GM12878 (cell line): ENCODE data around the gene PLS3. TPM values are rescaled to one million over a fixed set of nuclear protein-coding genes. Genes with fewer than 3 reads are reported as not detected.

Experiments used
- ATAC-seq: fragments of 200-7000 bp; cut with Tn5 transposase; 3 replicates; pipeline ENCODE4 v1.9.1; 2020; ENCODE audit warnings: mild to moderate bottlenecking, moderate library complexity
- BruUV-seq: library from RNA; stranded (reverse); fragments of 400-500 nt; replicated peaks from 2 replicates; lab custom pipeline; 2021; lab: Mats Ljungman, UMichigan
- CTCF ChIA-PET: fragments of 300-600 bp; sonication (Branson Sonifier 250); formaldehyde crosslinking; extraction: SDS; loops from one replicate; lab custom pipeline; 2021; ENCODE audit warnings: inconsistent platforms; lab: Yijun Ruan, JAX
- POLR2A ChIA-PET: fragments of 350-600 bp; formaldehyde crosslinking; extraction: SDS; loops from one replicate; lab custom pipeline; 2021; ENCODE audit warnings: inconsistent platforms; lab: Charles Lee
- RAD21 ChIA-PET: fragments of 300-600 bp; sonication (Branson Sonifier 250); formaldehyde crosslinking; loops from one replicate; lab custom pipeline; 2023; ENCODE audit warnings: antibody characterized with exemption; ENCODE audit not compliant: unreplicated experiment; lab: Charles Lee
- SMC1A ChIA-PET: fragments of 300-600 bp; sonication (Branson Sonifier 250); formaldehyde crosslinking; loops from one replicate; lab custom pipeline; 2023; ENCODE audit not compliant: unreplicated experiment, uncharacterized antibody; lab: Charles Lee
- DNase-seq: peaks from one replicate; pipeline ENCODE4 v3.0.0-alpha.2; 2011; ENCODE audit warnings: low read depth, low spot score
- FAIRE-seq: peaks from 3 replicates; lab custom pipeline; 2011; peaks lifted over from hg19 to GRCh38; lab: Jason Lieb, UNC
- H2AFZ ChIP-seq: 2 replicates; pipeline ENCODE4 v1.6.0; 2011; ENCODE audit warnings: low read depth, low read length, control low read depth; ENCODE audit not compliant: control insufficient read depth
- H3K27ac ChIP-seq: 2 replicates; pipeline ENCODE4 v1.5.1; 2011; ENCODE audit warnings: control low read depth; ENCODE audit not compliant: control insufficient read depth, insufficient read depth
- H3K27me3 ChIP-seq, 2 experiments: replicated peaks in 1 of 2; 2 replicates each; pipeline versions ENCODE4 v1.6.0 to v1.6.1; 2011; ENCODE audit warnings: low read length in 1 of 2; ENCODE audit not compliant: control insufficient read depth in 2 of 2, insufficient read depth in 2 of 2
- H3K36me3 ChIP-seq, 2 experiments: 2 replicates each; pipeline ENCODE4 v1.5.1; 2011; ENCODE audit warnings: low read length in 1 of 2; ENCODE audit not compliant: control insufficient read depth in 2 of 2, insufficient read depth in 2 of 2
- H3K4me1 ChIP-seq: 2 replicates; pipeline ENCODE4 v1.6.1; 2011; ENCODE audit warnings: mild to moderate bottlenecking, low read length, moderate library complexity, mixed read lengths; ENCODE audit not compliant: control insufficient read depth, insufficient read depth
- H3K4me2 ChIP-seq: 2 replicates; pipeline ENCODE4 v1.6.0; 2011; ENCODE audit warnings: control low read depth; ENCODE audit not compliant: control insufficient read depth, insufficient read depth
- H3K4me3 ChIP-seq: fragments of 200-600 bp; sonication (generic); 2 replicates; pipeline ENCODE4 v1.5.1; 2016
- H3K79me2 ChIP-seq: 2 replicates; pipeline ENCODE4 v1.6.0; 2011; ENCODE audit warnings: low read length; ENCODE audit not compliant: control insufficient read depth, insufficient read depth
- H3K9ac ChIP-seq: 2 replicates; pipeline ENCODE4 v1.8.0; 2011; ENCODE audit warnings: low read length, control low read depth, mixed read lengths; ENCODE audit not compliant: control insufficient read depth, insufficient read depth
- H3K9me3 ChIP-seq: replicated peaks from 3 replicates; pipeline ENCODE4 v1.5.1; 2011; ENCODE audit warnings: mild to moderate bottlenecking, low read length; ENCODE audit not compliant: control insufficient read depth, insufficient read depth
- H4K20me1 ChIP-seq: 2 replicates; pipeline ENCODE4 v1.6.0; 2011; ENCODE audit not compliant: control insufficient read depth, insufficient read depth
- ASH2L ChIP-seq: fragments of 300-600, 200-600 bp; sonication (generic); IDR thresholded peaks from 2 replicates; pipeline ENCODE4 v1.6.1; 2017; ENCODE audit warnings: low read depth, mild to moderate bottlenecking, borderline replicate concordance
- HCFC1 ChIP-seq: fragments of 150-350 bp; IDR thresholded peaks from 2 replicates; pipeline ENCODE4 v1.6.1; 2014; ENCODE audit warnings: low read length
- IRF4 ChIP-seq: IDR thresholded peaks from 2 replicates; pipeline ENCODE4 v1.6.1; 2011; ENCODE audit warnings: low read depth, low read length
- JUNB ChIP-seq: IDR thresholded peaks from 2 replicates; pipeline ENCODE4 v1.6.1; 2016; ENCODE audit warnings: antibody characterized with exemption, mild to moderate bottlenecking
- MTA2 ChIP-seq: fragments of 450-650 bp; IDR thresholded peaks from 2 replicates; pipeline ENCODE4 v1.6.1; 2016; ENCODE audit warnings: low read depth, mild to moderate bottlenecking, moderate library complexity
- PML ChIP-seq: IDR thresholded peaks from 2 replicates; pipeline ENCODE4 v1.6.1; 2012; ENCODE audit warnings: low read length, inconsistent platforms
- POU2F2 ChIP-seq: IDR thresholded peaks from 3 replicates; pipeline ENCODE4 v1.6.1; 2011; ENCODE audit warnings: low read depth, mild to moderate bottlenecking, low read length, borderline replicate concordance
- RB1 ChIP-seq: fragments of 450-650 bp; formaldehyde crosslinking; IDR thresholded peaks from 2 replicates; pipeline ENCODE4 v1.6.1; 2017; ENCODE audit warnings: mild to moderate bottlenecking, borderline replicate concordance
- RUNX3 ChIP-seq: IDR thresholded peaks from 2 replicates; pipeline ENCODE4 v1.6.1; 2012; ENCODE audit warnings: low read length, inconsistent platforms
- SMARCA5 ChIP-seq: fragments of 450-650 bp; IDR thresholded peaks from 2 replicates; pipeline ENCODE4 v1.6.1; 2017; ENCODE audit warnings: mild to moderate bottlenecking
- SMC3 ChIP-seq: IDR thresholded peaks from 2 replicates; pipeline ENCODE4 v1.6.1; 2011; ENCODE audit warnings: low read length, improper control_type of control experiment, borderline replicate concordance
- SP1 ChIP-seq: IDR thresholded peaks from one replicate; pipeline ENCODE4 v1.6.1; 2011; ENCODE audit warnings: low read depth, low read length
- SREBF1 ChIP-seq: IDR thresholded peaks from 2 replicates; pipeline ENCODE4 v1.6.1; 2012; ENCODE audit warnings: mild to moderate bottlenecking, low read length
- SRF ChIP-seq, 2 experiments: IDR thresholded peaks; 2 replicates each; pipeline ENCODE4 v1.6.1; 2011; ENCODE audit warnings: low read depth in 2 of 2, low read length in 2 of 2, mild to moderate bottlenecking in 1 of 2, moderate library complexity in 1 of 2
- WGBS: methylation state at CpG from one replicate; pipeline ENCODE4 v1.1.6; 2016; ENCODE audit warnings: low lambda C conversion rate; ENCODE audit not compliant: insufficient replicate concordance, insufficient coverage; ENCODE audit errors: missing lambda C conversion rate; 5-methylcytosine and 5-hydroxymethylcytosine counted together
- in situ Hi-C: fragments of 300-500 bp; cut with MboI; formaldehyde crosslinking; loops from 9 replicates; pipeline ENCODE4 v1.14.3; 2018; ENCODE audit warnings: mixed read lengths
- intact Hi-C: fragments of 100-400 bp; cut with micrococcal nuclease; formaldehyde crosslinking; loops from one replicate; pipeline ENCODE4 v1.14.2; 2022; ENCODE audit not compliant: unreplicated experiment
- polyA plus RNA-seq, 11 experiments: library from polyadenylated mRNA; depleted of rRNA in 4 of 11; unstranded in 6 of 11; stranded (reverse) in 5 of 11; fragments of >200 nt; fragmentation: Nextera tagmentation in 4 of 11; fragmentation: Illumina TruSeq in 1 of 11; extraction: Ambion mirVana in 4 of 11; extraction: Trizol in 1 of 11; gene quantifications; 1 replicate in 1 of 11; 2 replicates in 10 of 11; pipeline versions ENCODE4 v1.2.1 to v1.2.3, GENCODE V29; 2011 to 2016; ENCODE audit warnings: inconsistent platforms in 2 of 11, missing spikeins in 2 of 11, low read depth in 1 of 11
- total RNA-seq, 4 experiments: library from RNA; depleted of rRNA in 3 of 4; stranded (reverse); fragments of >200 nt in 3 of 4; fragmentation: Illumina TruSeq in 1 of 4; extraction: Trizol in 1 of 4; gene quantifications; 2 replicates each; pipeline versions ENCODE4 v1.2.1 to v1.2.3, GENCODE V29; 2013 to 2021
- TF ChIP-seq, protein P1 (sequence below): fragments of 150-350 bp; IDR thresholded peaks from 2 replicates; pipeline ENCODE4 v1.6.1; 2014; ENCODE audit warnings: mild to moderate bottlenecking, low read depth, low read length
- TF ChIP-seq, protein P2 (sequence below): fragments of 450-650 bp; IDR thresholded peaks from 2 replicates; pipeline ENCODE4 v1.6.1; 2017; ENCODE audit warnings: borderline replicate concordance
- TF ChIP-seq, protein P3 (sequence below): fragments of 450-650 bp; IDR thresholded peaks from 2 replicates; pipeline ENCODE4 v1.6.1; 2018; ENCODE audit warnings: borderline replicate concordance, mild to moderate bottlenecking; ENCODE audit not compliant: partially characterized antibody

Gene PLS3
- total and polyA plus RNA-seq, 10 of the 15 experiments (the other 5 are each of a cell fraction or from before 2014, with no cell fraction given): 47.6 to 236 (median 174) TPM

DNA sequence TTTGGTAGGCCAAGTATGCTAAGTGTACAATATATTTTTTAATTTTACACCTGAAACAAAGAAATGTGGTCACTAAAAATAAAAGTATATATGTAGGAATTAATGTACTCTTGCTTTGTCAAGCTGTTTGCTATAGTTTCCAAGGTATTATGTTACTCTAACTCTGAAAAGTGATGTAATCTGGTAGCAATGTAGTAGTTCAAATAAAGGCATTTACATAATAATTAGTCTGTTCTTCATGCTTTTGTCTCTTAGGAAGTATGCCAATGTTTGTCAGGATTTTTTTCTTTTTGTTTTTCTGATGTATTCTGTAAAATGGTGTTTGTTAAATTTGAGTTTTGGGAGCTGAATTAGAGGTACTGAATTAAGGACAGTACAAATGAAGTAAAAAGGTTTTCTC, 89.5 kb downstream of the PLS3 start (continued):
- TF ChIP-seq HCFC1 (no peak), MTA2 (no peak), SRF (IDR thresholded peaks at IDR 0.05; ENCODE audit: low read depth in 2 of 2, low read length in 2 of 2) (no peak)

DNA sequence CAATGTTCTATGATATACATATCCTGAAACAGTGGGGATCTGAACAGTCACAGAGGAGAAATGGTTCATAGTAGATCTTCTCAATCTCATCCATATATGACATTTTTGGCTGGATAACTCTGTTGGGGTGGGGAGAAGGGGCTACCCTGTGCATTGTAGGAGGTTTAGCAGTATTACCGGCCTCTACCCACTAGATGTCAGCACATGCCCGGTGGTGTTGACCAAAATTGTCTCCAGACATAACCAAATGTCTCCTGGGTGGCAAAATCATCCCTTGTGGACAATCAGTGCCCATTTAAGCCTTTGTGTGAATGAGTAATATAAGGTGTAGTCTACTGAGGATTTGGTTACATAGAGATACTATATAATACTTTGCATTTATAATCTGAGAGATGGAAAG, 89.9 kb downstream of the PLS3 start:
- Histone ChIP-seq H3K4me2 (no peak overlapping the region), H3K9ac (no peak overlapping the region), H3K36me3 (no peaks in the 10 kb centered on the region), H3K4me1 (no peaks in the 10 kb centered on the region), H3K4me3 (no peak overlapping the region), H2AFZ (no peak overlapping the region), H3K27me3 (no peaks in the 10 kb centered on the region), H3K79me2 (no peaks in the 10 kb centered on the region), H4K20me1 (no peaks in the 10 kb centered on the region), H3K27ac (no peak overlapping the region), H3K9me3 (no peaks in the 10 kb centered on the region)
- ATAC-seq (peak; percentile 84), DNase-seq (peak; percentile 17), FAIRE-seq (peak; percentile 62)
- 0% methylated on average over 2 of the region's 2 CpGs for WGBS
- ChIA-PET POLR2A (no interaction called here), RAD21 (interaction anchor here (1.1 kb wide), 1 partner anchor 9 kb away, joined by 6 read pairs; no protein-coding TSS in a partner anchor), CTCF (interaction anchor here (1.0 to 2.8 kb wide), 7 partner anchors 9 to 548 kb away, joined by 3 to 22 read pairs (median 12); no protein-coding TSS in a partner anchor), SMC1A (interaction anchor here (0.9 to 2.2 kb wide), 2 partner anchors 320 to 340 kb away, joined by 3 to 11 read pairs; no protein-coding TSS in a partner anchor)
- in situ Hi-C loops: loop anchor here (10.0 kb wide), 1 partner anchor 294 kb away; no protein-coding TSS in a partner anchor
- no TSS peak for BruUV-seq
- intact Hi-C loops: loop anchor here (1.0 kb wide), 2 partner anchors 39 to 297 kb away; no protein-coding TSS in a partner anchor
- TF ChIP-seq SREBF1 (no peak), ASH2L (no peak), RUNX3 (peak; percentile 15; the same call in 1 of the 2 replicates), PML (no peak), SMARCA5 (no peak), IRF4 (no peak), SMC3 (peak; percentile 67; the same call in 1 of the 2 replicates), SP1 (no peak), RB1 (no peak), POU2F2 (no peak), JUNB (no peak)
- TF ChIP-seq, protein P1, sequence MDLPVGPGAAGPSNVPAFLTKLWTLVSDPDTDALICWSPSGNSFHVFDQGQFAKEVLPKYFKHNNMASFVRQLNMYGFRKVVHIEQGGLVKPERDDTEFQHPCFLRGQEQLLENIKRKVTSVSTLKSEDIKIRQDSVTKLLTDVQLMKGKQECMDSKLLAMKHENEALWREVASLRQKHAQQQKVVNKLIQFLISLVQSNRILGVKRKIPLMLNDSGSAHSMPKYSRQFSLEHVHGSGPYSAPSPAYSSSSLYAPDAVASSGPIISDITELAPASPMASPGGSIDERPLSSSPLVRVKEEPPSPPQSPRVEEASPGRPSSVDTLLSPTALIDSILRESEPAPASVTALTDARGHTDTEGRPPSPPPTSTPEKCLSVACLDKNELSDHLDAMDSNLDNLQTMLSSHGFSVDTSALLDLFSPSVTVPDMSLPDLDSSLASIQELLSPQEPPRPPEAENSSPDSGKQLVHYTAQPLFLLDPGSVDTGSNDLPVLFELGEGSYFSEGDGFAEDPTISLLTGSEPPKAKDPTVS: no peak
- TF ChIP-seq, protein P2, sequence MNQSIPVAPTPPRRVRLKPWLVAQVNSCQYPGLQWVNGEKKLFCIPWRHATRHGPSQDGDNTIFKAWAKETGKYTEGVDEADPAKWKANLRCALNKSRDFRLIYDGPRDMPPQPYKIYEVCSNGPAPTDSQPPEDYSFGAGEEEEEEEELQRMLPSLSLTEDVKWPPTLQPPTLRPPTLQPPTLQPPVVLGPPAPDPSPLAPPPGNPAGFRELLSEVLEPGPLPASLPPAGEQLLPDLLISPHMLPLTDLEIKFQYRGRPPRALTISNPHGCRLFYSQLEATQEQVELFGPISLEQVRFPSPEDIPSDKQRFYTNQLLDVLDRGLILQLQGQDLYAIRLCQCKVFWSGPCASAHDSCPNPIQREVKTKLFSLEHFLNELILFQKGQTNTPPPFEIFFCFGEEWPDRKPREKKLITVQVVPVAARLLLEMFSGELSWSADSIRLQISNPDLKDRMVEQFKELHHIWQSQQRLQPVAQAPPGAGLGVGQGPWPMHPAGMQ: no peak
- TF ChIP-seq, protein P3, sequence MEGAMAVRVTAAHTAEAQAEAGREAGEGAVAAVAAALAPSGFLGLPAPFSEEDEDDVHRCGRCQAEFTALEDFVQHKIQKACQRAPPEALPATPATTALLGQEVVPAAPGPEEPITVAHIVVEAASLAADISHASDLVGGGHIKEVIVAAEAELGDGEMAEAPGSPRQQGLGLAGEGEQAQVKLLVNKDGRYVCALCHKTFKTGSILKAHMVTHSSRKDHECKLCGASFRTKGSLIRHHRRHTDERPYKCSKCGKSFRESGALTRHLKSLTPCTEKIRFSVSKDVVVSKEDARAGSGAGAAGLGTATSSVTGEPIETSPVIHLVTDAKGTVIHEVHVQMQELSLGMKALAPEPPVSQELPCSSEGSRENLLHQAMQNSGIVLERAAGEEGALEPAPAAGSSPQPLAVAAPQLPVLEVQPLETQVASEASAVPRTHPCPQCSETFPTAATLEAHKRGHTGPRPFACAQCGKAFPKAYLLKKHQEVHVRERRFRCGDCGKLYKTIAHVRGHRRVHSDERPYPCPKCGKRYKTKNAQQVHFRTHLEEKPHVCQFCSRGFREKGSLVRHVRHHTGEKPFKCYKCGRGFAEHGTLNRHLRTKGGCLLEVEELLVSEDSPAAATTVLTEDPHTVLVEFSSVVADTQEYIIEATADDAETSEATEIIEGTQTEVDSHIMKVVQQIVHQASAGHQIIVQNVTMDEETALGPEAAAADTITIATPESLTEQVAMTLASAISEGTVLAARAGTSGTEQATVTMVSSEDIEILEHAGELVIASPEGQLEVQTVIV: no peak
